Neural progenitor cell (in vitro differentiated cells): ENCODE measurements around the gene ARL3.

Source experiments
- EZH2 ChIP-seq: fragments of 200-600 bp; sonication (generic); IDR thresholded peaks from 2 replicates; pipeline ENCODE4 v1.6.1; 2017; ENCODE audit warnings: antibody characterized with exemption, mild to moderate bottlenecking, moderate library complexity
- EZH2phosphoT487 ChIP-seq: fragments of 200-600 bp; sonication (generic); IDR thresholded peaks from 2 replicates; pipeline ENCODE4 v1.6.1; 2017; ENCODE audit warnings: antibody characterized with exemption
- TF ChIP-seq, protein P1 (sequence below): fragments of 200-600 bp; sonication (generic); IDR thresholded peaks from 2 replicates; pipeline ENCODE4 v1.5.1; 2017; ENCODE audit warnings: antibody characterized with exemption, mild to moderate bottlenecking

DNA sequence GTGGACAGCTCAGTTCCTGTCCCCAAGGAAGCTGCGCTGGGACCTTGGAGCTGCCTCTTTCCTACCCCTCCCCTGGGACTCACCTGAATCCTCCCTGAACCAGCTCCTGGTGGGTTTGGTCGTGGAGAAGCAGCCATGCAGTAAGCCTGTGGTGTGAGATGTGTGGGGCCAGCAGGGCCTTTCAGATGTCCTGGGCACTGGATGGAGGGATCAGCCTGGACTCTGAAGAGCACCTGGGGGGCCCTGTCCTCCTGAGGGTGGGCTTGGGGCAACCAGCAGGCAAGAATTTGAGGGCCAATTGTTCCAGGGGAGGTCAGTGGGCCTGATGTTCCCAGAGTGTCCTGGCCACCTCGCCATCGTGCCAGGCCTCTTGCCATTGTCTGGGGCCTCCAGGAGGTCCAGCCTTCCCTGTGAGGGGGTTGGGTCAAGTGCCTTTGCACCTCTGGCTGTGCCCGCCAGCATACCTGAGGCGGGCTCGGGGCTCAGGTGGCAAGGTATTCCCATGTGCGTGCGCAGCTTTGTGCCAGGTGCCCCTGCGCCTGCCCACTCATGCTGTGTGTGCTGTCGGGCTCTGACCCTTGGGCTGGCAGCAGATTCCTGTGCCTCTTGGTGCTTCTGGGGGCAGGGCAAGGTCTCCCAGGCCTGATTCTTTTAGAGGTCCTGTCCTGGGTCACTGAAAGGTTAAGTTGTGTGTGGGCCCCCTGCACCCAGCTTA, 62.6 kb downstream of the ARL3 start:
- TF ChIP-seq EZH2 (no peak), EZH2phosphoT487 (no peak)
- TF ChIP-seq, protein P1, sequence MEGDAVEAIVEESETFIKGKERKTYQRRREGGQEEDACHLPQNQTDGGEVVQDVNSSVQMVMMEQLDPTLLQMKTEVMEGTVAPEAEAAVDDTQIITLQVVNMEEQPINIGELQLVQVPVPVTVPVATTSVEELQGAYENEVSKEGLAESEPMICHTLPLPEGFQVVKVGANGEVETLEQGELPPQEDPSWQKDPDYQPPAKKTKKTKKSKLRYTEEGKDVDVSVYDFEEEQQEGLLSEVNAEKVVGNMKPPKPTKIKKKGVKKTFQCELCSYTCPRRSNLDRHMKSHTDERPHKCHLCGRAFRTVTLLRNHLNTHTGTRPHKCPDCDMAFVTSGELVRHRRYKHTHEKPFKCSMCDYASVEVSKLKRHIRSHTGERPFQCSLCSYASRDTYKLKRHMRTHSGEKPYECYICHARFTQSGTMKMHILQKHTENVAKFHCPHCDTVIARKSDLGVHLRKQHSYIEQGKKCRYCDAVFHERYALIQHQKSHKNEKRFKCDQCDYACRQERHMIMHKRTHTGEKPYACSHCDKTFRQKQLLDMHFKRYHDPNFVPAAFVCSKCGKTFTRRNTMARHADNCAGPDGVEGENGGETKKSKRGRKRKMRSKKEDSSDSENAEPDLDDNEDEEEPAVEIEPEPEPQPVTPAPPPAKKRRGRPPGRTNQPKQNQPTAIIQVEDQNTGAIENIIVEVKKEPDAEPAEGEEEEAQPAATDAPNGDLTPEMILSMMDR, result no peak
